ENCODE results near the gene FMNL2.
A peak's percentile ranks its signal among the peaks of the same experiment; 100 is the strongest.

Gene FMNL2

GRCh38 chr2:152405206-152406118 is 70.5 kb downstream of the FMNL2 start:
- peak; percentile 57 for DNase-seq (ENCODE audit: low spot score)

GRCh38 chr2:152406119-152406835 is 71.3 kb downstream of the FMNL2 start:
- DNase-seq (ENCODE audit: low spot score): no peak

GRCh38 chr2:152406836-152407161 is 71.8 kb downstream of the FMNL2 start:
- no peak for DNase-seq (ENCODE audit: low spot score)

DNA sequence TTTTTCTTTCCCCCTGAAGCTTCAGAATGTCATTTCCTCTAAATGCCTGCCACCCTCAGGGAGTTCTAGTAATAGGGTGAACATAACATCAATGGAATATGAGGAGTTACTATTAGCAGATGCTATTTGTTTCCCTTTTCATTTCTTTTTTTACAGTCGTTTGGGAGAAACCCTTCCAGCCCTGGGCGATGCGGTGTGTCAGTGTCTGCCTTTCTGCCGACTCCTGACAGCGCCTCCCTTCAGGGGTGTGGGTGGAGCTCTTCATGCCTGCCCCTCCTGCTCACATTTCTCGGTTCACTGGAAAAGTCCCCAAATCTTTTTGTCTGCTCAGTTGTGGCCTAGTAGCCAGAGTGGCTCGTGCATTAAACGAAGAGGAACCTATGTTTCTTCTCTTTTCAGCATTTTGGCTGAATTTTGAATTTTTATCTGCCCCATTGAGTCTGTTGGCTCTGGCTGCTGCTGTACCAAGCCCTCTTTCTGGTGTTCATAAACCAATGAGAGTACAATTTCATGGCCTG is 72.3 kb downstream of the FMNL2 start:
- DNase-seq (ENCODE audit: low spot score): no peak

DNA sequence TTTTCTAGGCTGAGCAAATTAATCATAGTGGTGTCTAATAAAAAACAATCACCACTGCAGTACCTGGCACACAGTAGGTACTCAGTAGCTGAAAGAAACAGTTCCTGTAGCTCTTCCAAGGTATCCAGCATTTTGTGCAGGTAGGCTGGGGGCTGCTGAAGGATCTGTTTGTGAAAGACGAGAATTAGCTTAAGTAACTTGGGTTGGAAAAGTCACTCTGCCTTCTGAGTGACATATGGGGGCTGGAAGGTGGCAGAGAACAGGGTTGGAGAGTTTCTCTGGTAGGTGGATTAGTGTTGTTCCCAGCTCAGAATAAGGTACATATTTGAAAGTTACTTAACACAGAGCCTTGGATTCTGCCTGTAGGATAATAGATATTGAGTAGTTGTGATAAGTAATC is 72.8 kb downstream of the FMNL2 start:
- DNase-seq (ENCODE audit: low spot score): no peak

GRCh38 chr2:152408254-152408653 is 73.3 kb downstream of the FMNL2 start:
- no peak for DNase-seq (ENCODE audit: low spot score)

GRCh38 chr2:152409386-152410164 is 74.6 kb downstream of the FMNL2 start:
- DNase-seq (ENCODE audit: low spot score): no peak

GRCh38 chr2:152410165-152410597 is 75.2 kb downstream of the FMNL2 start:
- no peak for DNase-seq (ENCODE audit: low spot score)

GRCh38 chr2:152411154-152411553 is 76.2 kb downstream of the FMNL2 start:
- DNase-seq (ENCODE audit: low spot score): no peak

GRCh38 chr2:152413228-152414030 is 78.5 kb downstream of the FMNL2 start:
- DNase-seq (ENCODE audit: low spot score): no peak

- DNase-seq (ENCODE audit: low spot score): no peak
Observed at GRCh38 chr2:152415231-152415642, 80.3 kb downstream of the FMNL2 start.

- no peak for DNase-seq (ENCODE audit: low spot score)
Observed at GRCh38 chr2:152415796-152416195, 80.8 kb downstream of the FMNL2 start.

GRCh38 chr2:152418688-152419087 is 83.7 kb downstream of the FMNL2 start:
- no peak for DNase-seq (ENCODE audit: low spot score)

DNA sequence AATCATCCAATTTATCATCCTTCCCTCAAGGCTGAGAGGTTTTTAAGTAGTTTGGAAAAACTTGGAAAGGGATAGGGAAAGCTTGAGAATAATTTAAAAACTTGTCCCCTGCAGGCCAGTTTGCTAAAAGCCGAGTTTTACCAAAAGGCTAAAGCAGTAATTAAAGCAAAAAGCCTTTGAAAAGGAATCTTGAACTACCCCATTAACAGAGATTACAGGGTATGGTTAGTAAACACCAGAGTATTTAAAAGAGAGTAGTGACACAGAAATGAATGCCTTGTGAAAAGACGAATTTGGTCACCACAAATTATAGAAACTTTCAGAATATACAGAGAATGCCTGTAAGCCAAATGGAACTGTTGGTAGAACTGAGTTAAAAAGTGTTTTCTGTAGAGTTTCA is 85.0 kb downstream of the FMNL2 start:
- no peak for DNase-seq (ENCODE audit: low spot score)

DNA sequence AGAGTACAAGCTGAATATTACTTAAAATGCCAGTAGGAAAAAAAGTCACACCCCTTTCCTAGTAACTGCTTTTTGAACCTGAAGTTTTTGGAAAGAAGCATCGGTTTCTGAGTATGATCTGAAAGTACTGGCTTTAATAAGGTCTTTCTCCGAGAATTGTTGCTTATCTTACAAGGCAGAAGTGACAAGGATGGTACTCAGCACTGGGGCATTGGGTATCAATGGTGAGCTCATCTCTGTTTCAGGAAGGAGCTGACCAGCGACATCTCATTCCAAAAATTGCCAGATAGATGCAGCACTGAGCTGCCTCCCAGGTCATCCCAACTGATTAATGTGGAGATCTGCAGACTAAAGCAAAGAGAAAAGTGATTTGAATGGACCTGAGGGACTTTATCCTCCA is 85.4 kb downstream of the FMNL2 start:
- DNase-seq (ENCODE audit: low spot score): no peak

GRCh38 chr2:152420936-152421335 is 86.0 kb downstream of the FMNL2 start:
- no peak for DNase-seq (ENCODE audit: low spot score)

DNA sequence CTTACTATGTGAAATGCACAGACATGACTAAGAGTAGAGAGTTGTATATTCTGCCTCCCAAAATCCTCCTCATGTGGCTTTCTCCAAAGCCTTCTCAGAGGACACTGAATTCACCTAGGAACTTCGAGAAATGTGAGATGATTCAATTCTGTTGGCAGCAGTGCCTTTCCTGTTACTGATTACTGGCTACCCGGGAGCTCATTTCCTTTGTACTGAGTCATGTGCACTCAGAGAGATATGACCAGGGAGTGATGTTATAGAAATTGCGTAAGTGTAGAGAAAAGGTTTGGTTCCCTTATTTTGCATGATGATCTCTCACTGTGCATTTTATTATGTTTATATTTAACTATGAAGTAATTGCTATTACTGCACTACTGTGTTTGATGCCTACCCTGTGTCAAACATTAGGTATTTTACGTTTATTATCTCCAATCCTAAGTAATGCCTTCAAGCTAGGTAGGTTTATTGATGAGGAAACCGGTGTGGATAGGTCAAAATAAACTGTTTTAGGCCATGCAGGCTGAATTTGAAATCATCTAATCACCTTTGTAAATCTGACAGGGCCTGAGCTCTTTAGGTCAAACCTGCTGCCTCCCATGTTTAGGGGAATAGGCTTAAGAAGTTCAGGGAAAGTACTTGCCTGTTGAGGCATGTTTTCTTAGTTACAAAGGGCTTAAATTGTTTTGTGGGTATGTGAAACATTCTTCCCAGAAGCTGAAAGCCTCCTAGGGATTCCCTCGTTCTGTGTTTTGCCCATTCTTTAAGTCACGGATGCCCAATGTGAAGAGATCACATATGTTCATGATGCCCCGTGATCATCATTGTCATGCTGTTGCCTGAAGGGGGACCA is 86.8 kb downstream of the FMNL2 start:
- peak; percentile 49 for DNase-seq (ENCODE audit: low spot score)

DNA sequence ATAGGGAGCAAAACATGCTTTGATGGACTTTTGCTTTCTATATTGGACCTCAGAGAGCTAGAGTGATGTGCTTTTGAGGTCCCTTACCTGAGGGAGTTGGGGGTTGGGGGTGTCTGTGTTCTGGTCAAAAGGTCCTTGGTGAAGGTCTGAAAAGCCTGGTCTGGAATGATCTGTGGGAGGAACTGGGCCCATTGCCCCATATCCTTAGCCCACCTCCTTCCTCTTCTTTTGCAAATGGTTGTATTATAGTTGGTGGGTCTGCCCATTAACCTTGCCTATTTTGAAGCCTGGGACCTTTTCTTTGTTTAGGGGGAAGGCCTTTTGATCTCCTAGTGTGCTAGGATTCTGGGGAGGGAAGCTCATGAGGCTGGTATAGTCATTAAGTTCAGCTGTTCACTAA is 88.7 kb downstream of the FMNL2 start:
- DNase-seq (ENCODE audit: low spot score): no peak

DNA sequence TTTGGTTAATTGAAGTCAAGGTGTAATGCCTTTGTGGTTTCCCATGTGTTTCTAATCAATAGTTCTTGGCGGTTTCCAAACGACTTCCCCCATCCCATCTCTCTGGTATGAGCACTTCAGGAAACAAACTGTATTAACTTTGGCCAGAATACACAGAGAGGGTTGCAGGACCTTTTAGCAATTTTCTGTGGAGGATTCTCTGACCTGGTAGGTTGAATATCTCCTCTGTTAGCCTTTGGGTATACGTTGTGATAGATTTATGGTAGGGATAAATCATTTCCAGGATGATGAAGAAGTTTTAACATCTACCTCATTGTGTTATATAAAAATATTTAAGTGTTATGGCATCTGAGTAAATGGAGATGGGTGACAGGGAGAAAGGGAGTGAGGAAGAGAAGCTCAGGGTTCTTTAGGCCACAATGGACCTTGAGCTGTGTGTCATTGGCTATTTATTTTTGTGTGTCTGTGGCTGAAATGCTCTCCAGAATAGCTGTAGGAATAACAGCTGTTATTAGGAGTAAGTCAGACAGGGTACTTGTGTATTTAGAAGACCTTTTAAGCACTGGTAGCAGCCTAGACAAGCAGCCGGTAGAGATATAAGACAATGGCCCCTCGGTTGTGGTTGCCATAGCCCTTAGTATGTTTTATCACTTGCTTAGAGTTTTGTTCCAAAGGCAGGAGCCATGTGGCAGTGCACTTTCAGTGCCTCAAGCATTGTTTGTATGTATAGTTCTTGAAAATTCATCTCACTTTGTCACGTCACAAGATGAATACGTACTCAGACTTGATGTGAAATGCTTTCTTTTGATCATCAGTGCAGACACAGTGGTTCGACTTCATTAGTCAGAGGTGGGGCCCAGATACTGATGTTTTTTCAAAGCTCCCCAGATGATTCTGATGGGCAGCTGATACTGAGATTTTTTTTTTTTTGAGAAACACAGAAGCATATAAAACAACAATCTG is 91.1 kb downstream of the FMNL2 start:
- DNase-seq (ENCODE audit: low spot score): no peak

Data from HuH-7 (cell line).